Posterior cingulate gyrus (tissue), 11 donors: ENCODE data around the gene DEFB124.
"Not testable (repeated sequence)": the region's sequence is repeated elsewhere in the genome, so short reads cannot be mapped to it uniquely, and the experiment has no call there.

Experiments
- DNase-seq, 10 donors: peaks; one replicate each; pipeline versions ENCODE4 v3.0.0 to v3.0.0-alpha.2; 2020 to 2021; ENCODE audit warnings: mixed read lengths in 3 of 10
- intact Hi-C: fragments of 100-400 bp; cut with DNase I; formaldehyde crosslinking; loops from one replicate; pipeline ENCODE4 v1.15.1; 2023

The DEFB124 gene

GRCh38 chr20:31430568-31431115 lies 44.3 kb downstream of the DEFB124 start:
- no peak for DNase-seq
- intact Hi-C loops = no loop called here

DNA sequence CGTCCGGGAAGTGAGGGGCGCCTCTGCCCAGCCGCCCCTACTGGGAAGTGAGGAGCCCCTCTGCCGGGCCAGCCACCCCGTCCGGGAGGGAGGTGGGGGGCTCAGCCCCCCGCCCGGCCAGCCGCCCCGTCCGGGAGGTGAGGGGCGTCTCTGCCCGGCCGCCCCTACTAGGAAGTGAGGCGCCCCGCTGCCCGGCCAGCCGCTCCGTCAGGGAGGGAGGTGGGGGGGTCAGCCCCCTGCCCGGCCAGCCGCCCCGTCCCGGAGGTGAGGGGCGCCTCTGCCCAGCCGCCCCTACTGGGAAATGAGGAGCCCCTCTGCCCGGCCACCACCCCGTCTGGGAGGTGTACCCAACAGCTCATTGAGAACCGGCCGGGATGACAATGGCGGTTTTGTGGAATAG lies 47.4 kb downstream of the DEFB124 start:
- intact Hi-C loops, DNase-seq: not testable (repeated sequence)

GRCh38 chr20:31426891-31427551 lies 47.9 kb downstream of the DEFB124 start:
- DNase-seq, intact Hi-C loops: not testable (repeated sequence)

DNA sequence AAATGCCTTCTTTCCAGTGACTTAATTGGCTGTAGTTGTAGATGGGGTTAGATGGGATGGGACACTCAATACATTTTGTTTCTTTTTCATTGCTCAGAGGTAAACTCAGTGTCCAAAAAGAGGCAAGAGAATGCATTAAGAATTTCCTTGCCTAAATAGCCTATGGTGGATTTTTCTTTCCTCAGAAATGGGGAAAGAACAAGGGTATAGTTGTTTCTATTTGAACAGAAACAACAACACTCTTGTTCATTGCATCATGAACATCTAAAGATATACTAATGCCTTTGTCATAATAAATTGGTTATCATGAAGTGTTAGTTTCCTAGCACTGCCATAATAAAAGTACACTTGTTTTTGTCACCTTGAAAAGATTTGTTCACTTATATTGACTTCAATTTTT lies 49.1 kb downstream of the DEFB124 start:
- no peak for DNase-seq
- intact Hi-C loops = no loop called here

GRCh38 chr20:31418307-31418706 lies 56.6 kb downstream of the DEFB124 start:
- no peak for DNase-seq
- intact Hi-C loops = no loop called here

DNA sequence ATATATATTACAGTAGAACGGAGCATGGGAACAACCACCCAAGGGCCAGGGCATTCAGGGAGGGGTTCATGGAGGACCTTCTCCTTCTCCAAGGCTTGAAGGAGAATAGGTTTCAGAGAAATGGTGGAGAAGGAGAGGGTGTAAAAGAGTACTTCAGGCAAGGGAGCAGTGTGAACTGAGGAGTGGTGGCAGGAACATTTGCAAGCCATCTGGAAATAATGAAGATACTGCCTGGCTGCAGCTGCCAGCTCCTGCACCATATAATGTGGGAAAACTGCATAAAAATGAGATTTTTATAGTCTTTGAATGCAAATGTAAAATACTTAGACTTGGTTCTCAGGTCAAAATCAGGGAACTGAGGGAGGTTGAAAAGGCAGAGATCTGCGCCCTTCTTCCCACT lies 59.3 kb downstream of the DEFB124 start:
- intact Hi-C loops = no loop called here
- no peak for DNase-seq
